IMR-90 (cell line): Measurements from ENCODE around the gene LARP1. TPM values are rescaled to one million over a fixed set of nuclear protein-coding genes. Genes with fewer than 3 reads are reported as not detected.

Experiments used
- ATAC-seq: fragments of 200-7000 bp; cut with Tn5 transposase; 2 replicates; pipeline ENCODE4 v1.9.1; 2020; ENCODE audit warnings: low read depth, mild to moderate bottlenecking, moderate library complexity
- BruUV-seq: library from RNA; stranded (reverse); fragments of 400-500 nt; replicated peaks from 2 replicates; lab custom pipeline; 2021; lab: Mats Ljungman, UMichigan
- CTCF ChIA-PET: fragments of 300-600 bp; formaldehyde crosslinking; extraction: SDS; loops from one replicate; lab custom pipeline; 2021; ENCODE audit warnings: antibody characterized with exemption; lab: Yijun Ruan, JAX
- POLR2A ChIA-PET: fragments of 300-600 bp; sonication (Branson Sonifier 250); formaldehyde crosslinking; loops from one replicate; lab custom pipeline; 2022; ENCODE audit warnings: antibody characterized with exemption; ENCODE audit not compliant: unreplicated experiment; lab: Charles Lee
- DNase-seq: peaks from one replicate; pipeline ENCODE4 v3.0.0; 2013
- H2AFZ ChIP-seq: replicated peaks from 2 replicates; pipeline ENCODE3; 2013; ENCODE audit warnings: low read length, mild to moderate bottlenecking; ENCODE audit not compliant: poor library complexity
- H2AK5ac ChIP-seq: 2 replicates; pipeline ENCODE4 v1.6.1; 2013; ENCODE audit warnings: low read depth, low read length, inconsistent platforms
- H2AK9ac ChIP-seq: replicated peaks from 2 replicates; pipeline ENCODE3; 2013; ENCODE audit warnings: mild to moderate bottlenecking, low read depth, low read length, moderate library complexity; ENCODE audit not compliant: poor library complexity
- H2BK120ac ChIP-seq: 2 replicates; pipeline ENCODE4 v1.6.1; 2013; ENCODE audit warnings: low read depth, low read length, inconsistent platforms
- H2BK15ac ChIP-seq: 3 replicates; pipeline ENCODE4 v1.6.1; 2013; ENCODE audit warnings: low read depth, low read length, inconsistent platforms
- H2BK20ac ChIP-seq: 2 replicates; pipeline ENCODE4 v1.6.1; 2013; ENCODE audit warnings: low read depth, mild to moderate bottlenecking, inconsistent platforms, low read length, moderate library complexity
- H2BK5ac ChIP-seq: 2 replicates; pipeline ENCODE4 v1.6.1; 2013; ENCODE audit warnings: mild to moderate bottlenecking, low read depth, low read length, inconsistent platforms; ENCODE audit not compliant: poor library complexity, severe bottlenecking
- H3K14ac ChIP-seq: replicated peaks from 2 replicates; pipeline ENCODE4 v1.6.1; 2013; ENCODE audit warnings: low read depth, low read length, inconsistent platforms
- H3K18ac ChIP-seq: 2 replicates; pipeline ENCODE4 v1.6.1; 2013; ENCODE audit warnings: low read depth, low read length, control low read depth
- H3K23ac ChIP-seq: 2 replicates; pipeline ENCODE4 v1.6.1; 2013; ENCODE audit warnings: low read depth, low read length, inconsistent platforms
- H3K27ac ChIP-seq: 2 replicates; pipeline ENCODE4 v1.5.1; 2013; ENCODE audit warnings: mild to moderate bottlenecking, control low read depth, low read length; ENCODE audit not compliant: insufficient read depth
- H3K27me3 ChIP-seq: 2 replicates; pipeline ENCODE4 v1.6.1; 2013; ENCODE audit warnings: low read length; ENCODE audit not compliant: control insufficient read depth, insufficient read depth
- H3K36me3 ChIP-seq: 2 replicates; pipeline ENCODE4 v1.6.1; 2013; ENCODE audit warnings: low read length, mixed read lengths; ENCODE audit not compliant: control insufficient read depth, insufficient read depth
- H3K4ac ChIP-seq: 2 replicates; pipeline ENCODE4 v1.6.1; 2013; ENCODE audit warnings: low read depth, low read length, inconsistent platforms
- H3K4me1 ChIP-seq: 2 replicates; pipeline ENCODE4 v1.6.1; 2013; ENCODE audit warnings: low read length, mixed read lengths; ENCODE audit not compliant: control insufficient read depth, insufficient read depth
- H3K4me2 ChIP-seq: 2 replicates; pipeline ENCODE4 v1.6.1; 2013; ENCODE audit warnings: low read depth, mild to moderate bottlenecking, control low read depth, low read length, moderate library complexity
- H3K4me3 ChIP-seq: 2 replicates; pipeline ENCODE4 v1.5.1; 2013; ENCODE audit warnings: low read depth, mild to moderate bottlenecking, control low read depth, low read length, moderate library complexity; ENCODE audit not compliant: insufficient read depth
- H3K56ac ChIP-seq: 2 replicates; pipeline ENCODE4 v1.6.1; 2013; ENCODE audit warnings: low read length, inconsistent platforms; ENCODE audit not compliant: insufficient read depth; ENCODE audit errors: extremely low read depth
- H3K79me1 ChIP-seq, 2 experiments: 2 replicates each; pipeline ENCODE4 v1.6.1; 2013; ENCODE audit warnings: low read length in 2 of 2, inconsistent platforms in 1 of 2, low read depth in 1 of 2
- H3K9ac ChIP-seq: 2 replicates; pipeline ENCODE4 v1.6.1; 2013; ENCODE audit warnings: low read depth, low read length, control low read depth
- H3K9me1 ChIP-seq: 2 replicates; pipeline ENCODE4 v1.6.1; 2013; ENCODE audit warnings: low read length, inconsistent platforms; ENCODE audit not compliant: insufficient read depth
- H3K9me3 ChIP-seq: 2 replicates; pipeline ENCODE4 v1.6.1; 2013; ENCODE audit warnings: low read length; ENCODE audit not compliant: control insufficient read depth, insufficient read depth
- H4K20me1 ChIP-seq: 2 replicates; pipeline ENCODE4 v1.6.1; 2013; ENCODE audit warnings: low read length, inconsistent platforms; ENCODE audit not compliant: insufficient read depth
- H4K5ac ChIP-seq: 2 replicates; pipeline ENCODE4 v1.6.1; 2013; ENCODE audit warnings: mild to moderate bottlenecking, low read depth, low read length, control low read depth
- H4K8ac ChIP-seq, 2 experiments: 2 replicates each; pipeline ENCODE4 v1.6.1; 2013; ENCODE audit warnings: low read depth in 2 of 2, low read length in 2 of 2, control low read depth in 1 of 2, inconsistent platforms in 1 of 2
- H4K91ac ChIP-seq: 2 replicates; pipeline ENCODE4 v1.6.1; 2013; ENCODE audit warnings: low read depth, low read length, inconsistent platforms; ENCODE audit not compliant: insufficient read depth
- CEBPB ChIP-seq: IDR thresholded peaks from 2 replicates; pipeline ENCODE4 v1.6.1; 2012; ENCODE audit warnings: low read depth, low read length, improper control_type of control experiment
- CHD1 ChIP-seq: IDR thresholded peaks from 2 replicates; pipeline ENCODE4 v1.6.1; 2012; ENCODE audit warnings: low read depth, low read length, improper control_type of control experiment
- MXI1 ChIP-seq: IDR thresholded peaks from 2 replicates; pipeline ENCODE4 v1.6.1; 2012; ENCODE audit warnings: low read depth, mild to moderate bottlenecking, low read length, moderate library complexity, borderline replicate concordance
- RAD21 ChIP-seq: IDR thresholded peaks from 2 replicates; pipeline ENCODE4 v1.6.1; 2012; ENCODE audit warnings: low read length, improper control_type of control experiment
- SMC3 ChIP-seq: fragments of 150-350 bp; IDR thresholded peaks from 2 replicates; pipeline ENCODE4 v1.6.1; 2016; ENCODE audit warnings: low read depth, mild to moderate bottlenecking, antibody characterized with exemption, low read length, moderate library complexity
- WGBS, 2 experiments: methylation state at CpG; one replicate each; pipeline versions ENCODE4 v1.1.5 to v1.1.7; 2013; ENCODE audit warnings: missing lambda C conversion rate in 2 of 2; ENCODE audit not compliant: insufficient read length in 1 of 2; ENCODE audit errors: extremely low coverage in 2 of 2; 5-methylcytosine and 5-hydroxymethylcytosine counted together
- dilution Hi-C: fragments of 300-500 bp; cut with HindIII; formaldehyde crosslinking; loops from one replicate; pipeline ENCODE4 v1.14.3; 2018; ENCODE audit warnings: low sequenced_read_pairs; ENCODE audit not compliant: unreplicated experiment
- in situ Hi-C: fragments of 300-500 bp; cut with MboI; formaldehyde crosslinking; loops from 3 replicates; pipeline ENCODE4 v1.14.3; 2019; ENCODE audit warnings: low sequenced_read_pairs, inconsistent platforms, mixed read lengths
- intact Hi-C: fragments of 100-400 bp; cut with micrococcal nuclease; formaldehyde crosslinking; loops from 2 replicates; pipeline ENCODE4 v1.10.0; 2022
- polyA plus RNA-seq, 3 experiments: library from polyadenylated mRNA; depleted of rRNA; stranded (reverse); fragments of >200 nt; gene quantifications; 2 replicates each; pipeline ENCODE4 v1.2.3, GENCODE V29; 2012; ENCODE audit warnings: low replicate concordance in 1 of 3
- total RNA-seq: library from RNA; depleted of rRNA; stranded (reverse); fragments of >200 nt; gene quantifications from 2 replicates; pipeline ENCODE4 v1.2.3, GENCODE V29; 2012
- TF ChIP-seq, protein P1 (sequence below): fragments of 150-350 bp; IDR thresholded peaks from 2 replicates; pipeline ENCODE4 v1.6.1; 2017; ENCODE audit warnings: mild to moderate bottlenecking, antibody characterized with exemption, low read length, low read depth

Gene LARP1
- total and polyA plus RNA-seq, 2 of the 4 experiments (the other 2 are of a cell fraction), result 47.3 to 77.4 TPM

DNA sequence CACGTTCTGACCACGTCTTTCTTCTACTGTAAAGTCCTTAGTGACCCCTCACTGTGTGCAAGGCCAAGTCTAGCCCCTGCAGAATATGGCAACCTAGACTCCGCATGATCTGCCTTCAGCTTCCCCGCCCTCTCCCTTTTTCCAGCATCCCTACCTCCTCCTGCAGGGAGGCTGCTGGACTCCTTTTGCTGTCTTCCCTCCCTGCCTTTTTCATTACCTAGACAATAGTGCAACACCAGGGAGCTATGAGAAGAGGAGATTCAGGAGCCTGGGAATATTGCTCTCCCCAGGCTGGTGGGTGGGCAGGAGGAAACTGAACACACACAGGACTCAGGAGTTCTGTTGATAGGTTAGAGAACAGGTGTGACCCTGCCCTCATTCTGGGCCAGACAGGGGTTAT lies 33.1 kb upstream of the LARP1 start:
- Histone ChIP-seq H4K5ac (no peak overlapping the region), H3K9ac (no peak overlapping the region), H2AK5ac (no peak overlapping the region), H2BK15ac (no peak overlapping the region), H2BK20ac (no peak overlapping the region), H4K8ac (no peak overlapping the region), H3K4me1 (peaks cover 6% of the 10 kb centered on the region), H2BK120ac (no peak overlapping the region), H3K27ac (no peak overlapping the region), H3K14ac (no peak overlapping the region), H3K4ac (no peak overlapping the region), H2AFZ (no peak overlapping the region), H3K18ac (no peak overlapping the region), H3K56ac (no peak overlapping the region), H3K4me3 (no peak overlapping the region), H3K9me1 (no peaks in the 10 kb centered on the region), H4K91ac (no peak overlapping the region), H2BK5ac (no peak overlapping the region), H3K23ac (no peak overlapping the region), H3K27me3 (no peaks in the 10 kb centered on the region), H3K79me1 (no peaks in the 10 kb centered on the region), H3K9me3 (no peaks in the 10 kb centered on the region), H3K36me3 (no peaks in the 10 kb centered on the region), H2AK9ac (no peak overlapping the region), H4K20me1 (no peaks in the 10 kb centered on the region), H3K4me2 (no peak overlapping the region)
- no TSS peak for BruUV-seq
- ATAC-seq, result no peak
- no peak for DNase-seq
- intact Hi-C loops, result no loop called here
- in situ Hi-C loops, result no loop called here
- ChIA-PET CTCF (no interaction called here), POLR2A (no interaction called here)
- TF ChIP-seq CHD1 (no peak), SMC3 (no peak), CEBPB (no peak), MXI1 (no peak), RAD21 (no peak)
- TF ChIP-seq, protein P1, sequence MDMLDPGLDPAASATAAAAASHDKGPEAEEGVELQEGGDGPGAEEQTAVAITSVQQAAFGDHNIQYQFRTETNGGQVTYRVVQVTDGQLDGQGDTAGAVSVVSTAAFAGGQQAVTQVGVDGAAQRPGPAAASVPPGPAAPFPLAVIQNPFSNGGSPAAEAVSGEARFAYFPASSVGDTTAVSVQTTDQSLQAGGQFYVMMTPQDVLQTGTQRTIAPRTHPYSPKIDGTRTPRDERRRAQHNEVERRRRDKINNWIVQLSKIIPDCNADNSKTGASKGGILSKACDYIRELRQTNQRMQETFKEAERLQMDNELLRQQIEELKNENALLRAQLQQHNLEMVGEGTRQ, result no peak
- 20% methylated on average over 2 of the region's 4 CpGs; no CpG with 5 or more reads in 1 of the 2 experiments for WGBS, 2 experiments
- dilution Hi-C loops, result no loop called here
